ENCODE data around the gene ACTA1. TPM values are rescaled to one million over a fixed set of nuclear protein-coding genes. Genes with fewer than 3 reads are reported as not detected.
A peak's percentile ranks its signal among the peaks of the same experiment; 100 is the strongest.
"Not testable (repeated sequence)": the region's sequence is repeated elsewhere in the genome, so short reads cannot be mapped to it uniquely, and the experiment has no call there.

ACTA1 gene
- 23.5 TPM for polyA plus RNA-seq (2013, experiment 1 of 2; ENCODE audit: insufficient read length)
- polyA plus RNA-seq (2013, experiment 2 of 2; ENCODE audit: insufficient read length), result 41.5 TPM

DNA sequence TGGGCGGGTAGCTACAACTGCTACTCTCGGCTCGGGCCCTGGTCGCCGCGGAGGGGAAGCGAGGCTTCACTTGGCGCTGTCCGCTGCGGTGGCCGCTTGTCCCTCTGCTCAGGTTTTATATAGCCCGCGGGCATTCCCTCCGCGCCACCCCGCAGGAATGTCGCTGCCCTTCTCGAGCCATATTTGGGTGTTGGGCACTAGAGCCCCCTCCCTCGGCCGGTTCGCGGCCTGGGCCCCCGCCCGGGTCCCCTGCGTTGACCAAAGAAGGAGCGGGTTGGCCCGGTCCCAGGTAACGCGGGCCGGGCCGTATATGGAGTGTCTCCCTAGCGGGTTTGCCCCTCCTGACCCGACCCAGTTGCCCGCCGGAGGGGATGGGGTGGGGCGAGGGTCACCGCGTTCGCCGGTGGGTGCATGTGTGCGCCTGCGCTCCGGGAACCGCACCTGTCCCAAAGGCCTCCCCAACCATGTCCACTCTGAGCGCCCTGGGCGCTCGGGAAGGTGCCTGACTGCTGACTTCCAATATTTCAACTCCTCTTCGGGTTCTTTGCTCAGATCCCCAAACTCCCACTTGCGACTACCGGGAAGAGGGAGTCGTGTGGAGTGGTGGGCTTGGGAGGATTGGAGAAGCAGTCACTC, at the start of gene ACTA1:
TSS of gene ACTA1 (minus strand) at position 90 of the 636 bp plus-strand sequence. CDS start 979 bp downstream, outside the sequence.
- no peak for DNase-seq

DNA sequence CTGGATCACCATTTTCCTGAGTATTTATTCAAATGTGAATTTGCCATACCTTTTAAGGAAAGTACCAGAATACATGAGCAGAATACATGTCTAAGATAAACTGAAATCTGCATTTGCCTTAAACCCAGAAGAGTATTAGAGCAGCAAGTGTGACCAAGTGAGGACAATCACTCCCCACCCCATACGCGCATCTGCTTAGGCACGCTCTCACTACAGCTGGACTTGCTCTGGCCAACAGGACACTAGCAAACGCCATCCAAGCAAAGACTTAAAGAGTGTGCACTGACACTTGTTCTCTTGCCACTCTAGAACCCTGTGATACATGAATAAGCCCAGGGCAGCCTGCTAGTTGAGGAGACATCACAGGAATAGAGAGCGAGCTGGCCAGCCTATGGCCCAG, 48.6 kb upstream of the ACTA1 start:
- no peak for DNase-seq

DNA sequence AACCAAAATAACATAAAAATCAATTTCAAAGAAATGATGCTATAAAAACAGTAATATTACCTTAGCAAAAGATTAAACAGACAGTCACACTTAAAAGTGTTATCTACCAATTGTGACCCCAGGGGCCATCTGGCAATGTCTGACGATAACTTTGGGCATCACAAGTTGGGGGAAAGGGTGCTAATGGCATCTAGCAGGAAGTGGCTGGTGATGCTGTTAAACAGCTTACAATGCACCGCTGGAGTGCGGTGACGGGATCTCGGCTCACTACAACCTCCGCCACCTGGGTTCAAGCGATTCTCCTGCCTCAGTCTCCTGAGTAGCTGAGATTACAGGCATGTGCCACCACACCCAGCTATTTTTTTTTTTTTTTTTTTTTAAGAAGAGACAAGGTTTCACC, 46.6 kb upstream of the ACTA1 start:
- DNase-seq, result no peak

DNA sequence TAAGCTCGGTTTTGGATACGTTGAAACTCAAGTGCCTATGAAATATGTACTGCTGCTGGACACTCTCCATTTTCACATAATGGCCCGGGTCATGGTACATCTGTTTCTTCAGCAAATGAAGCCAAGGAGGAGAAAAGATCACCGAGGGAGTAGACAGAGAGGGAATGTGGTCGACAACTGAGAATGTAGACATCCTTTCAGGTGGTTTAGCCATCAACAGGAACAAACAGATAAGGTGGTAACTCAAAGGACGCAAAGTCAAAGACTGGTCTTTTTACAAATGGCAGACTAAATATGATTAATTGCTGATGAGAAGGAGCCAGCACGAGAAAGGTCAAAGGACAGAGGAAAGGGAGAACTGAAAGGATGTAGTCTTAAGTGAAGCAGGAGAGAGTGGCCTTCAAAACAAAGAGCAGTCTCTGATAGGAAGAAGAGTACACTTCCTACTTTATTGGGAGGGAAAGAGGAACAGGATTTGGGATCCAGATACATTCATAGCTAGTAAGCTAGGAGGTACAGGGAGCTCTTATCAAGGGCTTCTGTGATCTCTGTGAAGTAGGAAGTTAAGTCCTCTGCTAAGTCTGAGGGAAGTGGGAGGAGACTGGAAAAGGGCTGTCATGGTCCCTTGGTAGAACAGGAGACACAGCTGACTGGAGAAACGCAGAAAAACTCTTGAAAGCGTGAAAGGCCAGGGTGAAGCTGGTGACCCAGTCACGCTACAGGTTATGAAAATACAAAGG, 45.9 kb upstream of the ACTA1 start:
- DNase-seq, result no peak

DNA sequence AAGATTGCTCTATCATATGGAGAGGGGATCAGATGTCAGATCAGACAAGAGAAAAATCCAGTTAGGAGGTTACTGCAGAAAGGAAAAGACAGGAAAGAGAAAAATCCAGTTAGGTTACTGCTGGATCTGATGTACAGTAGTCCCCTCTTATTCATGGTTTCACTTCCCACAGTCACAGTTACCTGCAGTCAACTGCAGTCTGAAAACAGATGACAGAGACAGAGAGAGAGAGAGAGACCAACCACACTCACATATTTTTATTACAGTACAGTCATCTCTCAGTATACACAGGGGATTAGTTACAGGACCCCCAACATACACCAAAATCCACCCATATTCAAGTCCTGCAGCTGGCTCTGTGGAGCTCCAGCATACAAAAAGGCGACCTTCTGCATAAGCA, 45.0 kb upstream of the ACTA1 start:
- no peak for DNase-seq

DNA sequence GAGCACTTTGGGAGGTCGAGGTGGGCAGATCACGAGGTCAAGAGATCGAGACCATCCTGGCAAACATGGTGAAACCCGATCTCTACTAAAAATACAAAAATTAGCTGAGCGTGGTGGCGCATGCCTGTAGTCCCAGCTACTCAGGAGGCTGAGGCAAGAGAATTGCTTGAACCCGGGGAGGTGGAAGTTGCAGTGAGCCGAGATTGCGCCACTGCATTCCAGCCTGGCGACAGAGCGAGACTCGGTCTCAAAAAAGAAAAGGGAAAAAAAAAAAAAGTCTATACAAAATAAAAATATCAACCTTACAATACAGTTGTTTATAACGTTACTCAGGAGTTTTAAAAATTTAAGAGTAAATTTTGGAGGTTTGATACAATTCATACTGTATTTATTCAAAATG, 42.0 kb upstream of the ACTA1 start:
- DNase-seq, result not testable (repeated sequence)

DNA sequence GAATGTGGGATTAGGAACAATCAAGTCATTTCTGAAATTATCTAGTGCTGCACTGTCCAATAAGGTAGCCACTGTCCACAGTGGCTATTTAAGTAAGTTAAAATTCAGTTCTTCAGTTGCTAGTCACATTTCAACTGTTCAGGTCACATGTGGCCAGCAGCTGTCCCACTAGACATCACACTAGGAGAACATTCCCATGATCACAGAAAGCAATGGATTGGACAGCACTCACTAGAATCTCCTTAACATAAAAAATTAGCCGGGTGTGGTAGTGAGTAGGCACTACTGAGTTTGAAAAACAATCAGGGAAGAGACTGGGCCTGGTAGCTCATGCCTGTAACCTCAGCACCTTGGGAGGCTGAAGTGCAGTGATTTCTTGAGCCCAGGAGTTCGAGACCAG, 40.6 kb upstream of the ACTA1 start:
- no peak for DNase-seq

DNA sequence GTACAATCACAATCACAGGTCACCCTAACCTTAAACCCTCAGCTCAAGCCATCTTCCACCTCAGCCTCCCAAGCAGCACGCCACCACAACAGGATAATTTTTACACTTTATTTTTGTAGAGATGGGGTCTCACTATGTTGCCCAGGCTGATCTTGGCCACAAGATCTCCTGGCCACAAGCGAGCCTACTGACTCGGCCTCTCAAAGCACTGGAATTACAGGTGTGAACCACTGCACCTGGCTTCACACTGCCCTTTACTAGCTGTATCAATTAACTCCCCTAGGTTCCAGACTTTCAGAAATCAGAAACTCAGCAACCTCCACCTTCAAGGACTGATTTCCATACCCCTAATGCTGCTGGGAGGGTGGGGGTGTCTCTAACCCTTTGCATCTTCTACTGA, 37.3 kb upstream of the ACTA1 start:
- no peak for DNase-seq

DNA sequence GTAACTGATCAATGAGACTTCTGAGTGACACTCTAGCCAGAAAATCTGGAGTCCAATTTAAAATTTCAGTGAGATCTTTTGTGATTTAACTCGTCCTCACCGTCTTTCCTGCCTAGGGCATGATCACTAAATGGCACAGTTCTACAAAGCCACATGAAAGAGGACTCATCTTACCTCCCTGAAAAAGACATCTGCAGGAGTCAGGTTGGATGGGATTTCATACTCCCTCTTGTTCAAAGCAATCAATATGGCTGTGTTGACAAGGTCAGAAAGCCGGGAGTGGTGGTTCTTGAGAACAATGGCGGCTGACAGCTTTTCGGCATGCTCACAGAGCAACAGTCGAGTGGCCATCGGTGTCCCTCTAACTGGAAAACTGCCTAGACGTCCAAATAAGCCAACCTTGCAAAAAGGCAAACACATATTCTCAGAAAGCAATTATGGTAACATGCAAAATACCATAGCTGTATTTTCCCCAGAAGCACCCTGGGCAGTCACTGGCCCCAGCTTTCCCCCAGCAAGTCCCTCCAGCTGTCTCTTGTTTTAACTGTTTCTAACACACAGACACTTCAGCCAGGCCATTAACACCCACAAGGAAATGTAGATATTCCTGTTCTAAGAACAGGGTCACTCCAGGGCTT, 36.6 kb upstream of the ACTA1 start:
- no peak for DNase-seq

DNA sequence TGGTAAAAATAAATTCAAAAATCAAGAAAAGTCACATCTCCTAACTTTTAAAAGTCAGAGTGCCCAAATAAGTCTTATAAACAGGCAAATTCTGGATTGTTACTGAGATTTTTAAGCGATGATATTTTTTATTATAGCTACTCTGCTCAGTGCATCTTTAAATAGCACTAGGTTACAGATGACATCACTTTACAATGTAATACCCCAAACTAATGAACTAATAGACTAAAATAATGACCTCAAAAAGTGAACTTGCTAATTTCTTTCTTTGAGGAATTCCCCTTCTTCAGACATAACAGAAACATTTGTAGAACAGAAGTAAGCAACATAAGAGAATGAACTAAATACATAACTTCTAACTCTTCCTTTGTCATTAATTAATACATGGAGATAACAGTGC, 33.0 kb upstream of the ACTA1 start:
- no peak for DNase-seq

DNA sequence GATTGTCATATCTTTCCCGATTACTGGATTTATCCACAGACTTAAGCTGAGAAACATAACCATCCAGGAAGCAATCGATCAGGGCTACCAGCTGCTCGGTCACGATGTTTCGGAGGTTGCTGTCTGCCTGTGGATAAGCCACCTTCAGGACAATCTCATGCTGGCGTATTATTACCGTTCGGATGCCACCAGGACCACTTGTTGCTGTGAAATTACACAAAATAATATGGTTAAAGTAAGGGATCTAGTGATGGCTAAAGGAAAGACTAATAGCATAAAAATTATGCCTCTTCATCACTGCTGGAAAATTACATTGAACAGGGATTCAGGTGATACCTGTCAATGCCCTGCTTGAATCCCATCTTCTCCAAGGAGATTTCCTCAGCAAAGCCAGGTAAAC, 30.8 kb upstream of the ACTA1 start:
- DNase-seq, result no peak

DNA sequence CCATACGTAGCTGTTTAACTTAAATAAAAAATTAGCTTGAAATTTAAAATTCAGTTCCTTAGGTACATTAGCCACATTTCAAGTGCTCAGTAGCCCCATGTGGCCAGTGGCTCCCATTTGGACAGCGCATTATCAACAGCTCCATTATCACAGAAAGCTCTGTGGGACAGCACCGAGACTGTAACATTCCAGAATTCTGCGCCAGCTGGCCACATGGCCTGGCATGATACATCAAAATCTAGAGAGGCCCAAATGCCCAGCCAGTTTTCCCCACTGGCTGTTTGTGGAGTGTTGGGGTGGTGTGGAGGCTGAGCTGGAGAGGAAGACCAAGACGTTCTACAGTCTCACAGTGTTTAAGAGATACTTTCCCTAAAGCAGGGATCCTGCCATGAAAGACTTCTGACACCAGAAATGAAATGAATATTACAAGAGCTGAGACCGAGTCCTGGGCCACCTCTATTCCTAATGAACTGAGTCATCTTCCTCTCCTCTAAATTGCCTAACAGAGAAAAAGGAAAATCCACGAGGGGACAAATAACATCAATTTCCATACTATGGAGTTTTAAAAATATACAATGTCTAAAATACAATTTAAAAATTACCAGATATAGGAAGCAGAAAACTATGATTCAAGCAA, 27.3 kb upstream of the ACTA1 start:
- DNase-seq, result no peak

DNA sequence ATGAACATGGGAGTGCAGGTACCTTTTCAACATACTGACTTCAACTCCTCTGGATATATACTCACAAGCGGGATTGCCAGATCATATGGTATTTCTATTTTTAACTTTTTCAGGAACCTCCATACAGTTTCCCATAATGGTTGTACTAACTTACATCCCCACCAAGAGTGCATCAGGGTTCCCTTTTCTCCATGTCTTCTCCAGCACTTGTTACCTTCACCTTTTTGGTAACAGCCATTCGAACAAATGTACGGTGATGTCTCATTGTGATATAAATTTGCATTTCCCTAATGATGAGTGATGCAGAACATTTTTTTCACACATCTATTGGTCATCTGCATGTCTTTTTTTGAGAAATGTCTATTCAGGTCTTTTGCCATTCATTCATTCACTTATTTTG, 25.9 kb upstream of the ACTA1 start:
- DNase-seq, result no peak

DNA sequence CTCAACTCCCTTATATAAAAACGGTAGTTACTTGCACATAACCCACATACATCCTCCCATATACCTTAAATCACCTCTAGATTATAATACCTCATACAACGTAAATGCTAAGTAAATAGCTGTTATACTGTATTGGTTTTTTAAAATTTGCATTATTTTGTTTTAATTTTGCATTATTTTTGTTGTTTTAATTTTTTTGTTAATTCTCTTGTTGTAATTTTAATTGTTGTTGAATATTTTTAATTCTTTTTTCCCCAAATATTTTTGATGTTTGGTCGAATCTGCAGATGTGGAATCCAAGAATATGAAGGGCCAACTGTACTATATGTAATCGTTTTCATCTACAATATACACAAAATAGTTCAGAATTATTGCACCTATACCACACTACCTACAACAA, 23.5 kb upstream of the ACTA1 start:
- no peak for DNase-seq

DNA sequence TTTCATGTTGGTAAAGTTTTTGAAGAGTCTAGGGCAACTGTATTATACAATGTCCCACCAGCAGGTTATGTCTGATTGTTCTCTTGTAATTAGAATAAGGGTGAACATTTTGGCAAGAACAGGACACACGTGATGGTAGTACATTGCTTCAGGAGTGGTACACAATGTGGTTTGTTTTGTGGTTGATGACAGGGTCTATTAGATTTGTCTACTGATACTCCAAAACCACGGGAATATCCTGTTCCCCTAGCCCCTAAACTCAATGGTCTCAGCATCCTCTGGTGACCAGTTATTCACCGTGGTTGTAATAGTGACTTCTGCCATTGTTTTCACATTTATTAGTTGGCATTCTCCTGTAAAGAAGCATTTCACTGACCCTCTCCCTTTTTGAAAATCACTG, 22.1 kb upstream of the ACTA1 start:
- no peak for DNase-seq

DNA sequence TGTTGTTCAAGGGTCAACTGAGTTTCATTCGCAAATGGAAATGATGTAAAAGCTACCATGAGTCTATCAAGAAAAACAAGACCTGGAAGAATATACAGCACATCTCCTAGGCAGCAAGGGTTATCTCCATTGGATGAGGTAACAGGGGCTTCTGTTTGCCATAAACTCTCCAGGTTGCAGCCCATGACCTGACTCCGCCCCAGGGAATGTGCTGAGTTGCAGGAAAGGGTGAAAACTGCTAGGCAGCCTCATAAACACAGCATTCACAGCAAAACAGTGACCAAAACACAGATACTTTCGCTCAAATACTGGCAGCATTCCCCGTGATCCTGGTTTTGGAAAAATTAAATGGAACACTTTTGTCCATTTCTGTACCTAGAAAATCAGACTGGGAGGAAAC, 20.2 kb upstream of the ACTA1 start:
- DNase-seq, result no peak

DNA sequence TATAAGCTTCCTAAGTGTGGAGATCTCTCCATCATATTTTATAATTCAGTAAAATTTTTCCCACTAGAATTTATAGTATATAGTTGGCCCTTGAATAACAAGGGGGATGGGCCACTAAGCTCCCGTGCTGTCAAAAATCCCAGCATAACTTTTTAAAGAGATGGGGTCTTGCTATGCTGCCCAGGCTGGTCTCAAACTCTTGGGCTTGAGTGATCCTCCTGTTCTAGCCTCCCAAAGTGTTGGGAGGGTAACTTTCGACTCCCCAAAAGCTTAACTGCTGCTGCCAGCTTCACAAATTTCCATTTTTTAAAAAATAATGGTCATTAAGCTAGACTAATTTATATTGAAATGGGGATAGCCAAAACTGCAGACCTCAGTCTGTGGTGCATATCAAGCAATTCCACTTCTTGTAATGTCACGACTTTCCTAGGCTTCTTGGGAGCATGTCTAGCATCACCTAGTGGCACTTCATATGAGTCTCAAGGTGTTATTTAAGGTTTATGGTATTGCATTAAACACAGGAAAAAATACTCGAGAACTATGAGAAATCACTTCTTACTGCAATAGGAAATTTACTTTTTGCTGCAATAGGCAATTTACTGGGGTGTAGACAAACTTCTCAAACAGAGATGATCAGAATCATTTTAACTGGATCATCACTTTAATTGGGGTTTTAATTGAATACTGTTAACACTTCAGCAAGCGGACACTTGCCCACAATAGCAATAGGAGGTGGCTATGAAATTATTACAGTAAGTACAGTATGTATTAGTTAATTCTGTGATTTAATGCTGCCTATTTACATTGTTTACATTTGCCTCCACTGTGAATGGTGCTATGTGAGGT, 19.3 kb upstream of the ACTA1 start:
- DNase-seq, result peak; percentile 36

DNA sequence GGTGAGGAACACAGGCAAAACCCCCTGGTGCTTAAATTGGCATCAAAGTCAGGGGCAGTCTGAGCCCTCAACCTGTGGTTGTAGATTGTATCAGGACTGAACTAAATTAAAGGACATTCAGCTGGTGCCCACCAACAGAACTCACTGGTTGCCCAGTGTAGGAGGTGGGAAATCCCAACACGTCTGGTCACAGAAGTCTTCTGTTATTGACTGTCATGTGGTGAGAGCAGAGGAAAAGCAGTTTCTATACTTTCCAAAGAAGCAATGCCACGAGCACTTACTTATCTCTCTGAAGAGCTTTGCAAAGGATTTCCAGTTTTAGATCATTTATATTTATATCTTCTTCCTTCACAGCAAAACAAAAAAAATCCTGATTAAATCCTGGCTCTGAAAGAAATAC, 15.0 kb upstream of the ACTA1 start:
- no peak for DNase-seq

DNA sequence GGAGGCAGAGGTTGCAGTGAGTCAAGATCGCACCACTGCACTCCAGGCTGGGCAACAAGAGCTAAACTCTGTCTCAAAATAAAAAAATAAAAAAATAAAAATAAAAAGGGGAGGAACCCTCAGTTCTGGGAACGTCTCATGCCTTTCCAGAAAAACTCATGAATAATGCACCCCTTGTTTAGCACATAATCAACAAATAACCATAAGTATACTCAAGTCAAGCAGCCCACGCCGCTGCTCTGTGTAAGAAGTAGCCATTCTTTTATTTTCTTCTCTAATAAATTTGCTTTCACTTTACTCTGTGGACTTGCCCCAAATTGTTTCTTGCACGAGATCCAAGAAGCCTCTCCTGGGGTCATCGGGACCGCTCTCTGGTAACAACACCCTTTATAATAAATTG, 14.5 kb upstream of the ACTA1 start:
- no peak for DNase-seq

DNA sequence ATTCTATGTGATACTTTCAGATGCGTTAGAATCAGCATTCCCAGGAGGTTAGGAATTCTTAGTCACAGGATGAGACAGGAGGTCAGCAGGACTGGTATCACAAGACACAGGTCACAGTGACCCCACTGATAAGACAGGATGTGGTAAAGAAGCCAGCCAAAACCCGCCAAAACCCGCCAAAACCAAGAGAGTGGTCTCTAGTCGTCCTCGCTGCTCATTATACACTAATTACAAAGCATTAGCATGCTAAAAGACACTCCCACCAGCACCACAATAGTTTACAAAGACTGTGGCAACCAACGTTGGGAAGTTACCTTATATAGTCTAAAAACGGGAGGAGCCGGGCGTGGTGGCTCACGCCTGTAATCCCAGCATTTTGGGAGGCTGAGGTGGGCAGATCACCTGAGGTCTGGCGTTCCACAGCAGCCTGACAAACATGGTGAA, 13.9 kb upstream of the ACTA1 start:
- no peak for DNase-seq

DNA sequence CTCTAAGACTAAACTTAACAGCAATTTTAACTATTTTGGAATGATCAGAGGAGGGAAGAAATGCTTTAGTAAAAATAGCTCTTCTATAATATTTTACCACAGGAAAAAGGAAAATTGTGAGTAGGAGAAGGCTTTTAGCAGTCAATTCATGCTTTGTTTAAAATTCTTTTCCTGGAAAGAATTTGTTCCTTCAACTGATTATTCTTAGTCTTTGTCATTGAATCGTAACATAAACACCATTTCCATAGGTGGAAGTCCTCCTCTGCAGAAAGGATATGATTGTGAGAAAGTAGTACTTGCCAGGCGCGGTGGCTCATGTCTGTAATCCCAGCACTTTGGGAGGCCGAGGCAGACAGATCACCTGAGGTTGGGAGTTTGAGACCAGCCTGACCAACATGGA, 11.9 kb upstream of the ACTA1 start:
- no peak for DNase-seq

DNA sequence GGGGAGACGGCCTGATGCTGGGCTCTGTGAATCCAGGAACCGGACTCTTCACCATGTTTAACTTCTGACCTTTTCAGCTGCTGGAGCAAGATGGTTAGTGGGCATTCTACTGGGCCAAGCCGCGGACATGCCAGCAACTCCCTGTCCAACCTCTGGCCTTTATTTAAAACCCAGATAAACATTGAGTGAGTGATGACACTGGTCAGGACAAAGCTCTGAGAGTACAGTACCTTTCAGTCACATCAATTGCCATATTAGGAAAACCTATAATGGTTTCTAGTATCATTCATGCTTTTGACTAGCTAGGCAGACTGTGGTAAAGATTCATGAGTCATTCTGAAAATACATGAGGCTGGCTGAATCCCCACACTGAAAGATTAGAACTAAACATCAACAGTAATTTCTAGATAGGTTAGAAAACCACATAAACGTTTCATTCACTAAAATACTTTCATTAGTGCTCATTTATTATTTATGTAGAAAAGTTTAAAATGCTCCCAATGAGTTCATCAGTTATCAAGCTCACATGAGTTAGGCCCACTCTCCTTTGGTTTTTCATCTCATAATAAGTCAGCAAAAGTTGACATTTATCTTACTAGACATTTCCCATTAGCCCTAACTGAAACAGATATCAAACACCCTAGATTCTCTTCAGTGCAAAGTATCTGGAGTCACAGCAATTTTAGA, 7.1 kb upstream of the ACTA1 start:
- DNase-seq, result peak; percentile 86
